ENCODE data around the gene BANP.
"Not testable (repeated sequence)": the region's sequence is repeated elsewhere in the genome, so short reads cannot be mapped to it uniquely, and the experiment has no call there.

The BANP gene

GRCh38 chr16:88008840-88009239, 57.6 kb downstream of the BANP start:
- H3K9me3 ChIP-seq = no peaks in the 10 kb centered on the region
- no peak overlapping the region for H3K4me3 ChIP-seq
- 0 out of 2 replicates have a peak, but pooled peaks cover 12% of the 10 kb centered on the region for H3K36me3 ChIP-seq (replicated peaks)
- H3K4me1 ChIP-seq = peaks cover 10% of the 10 kb centered on the region
- DNase-seq (ENCODE audit: low spot score in 2 of 2) = no peak
- H3K27me3 ChIP-seq (ENCODE audit: low read depth) = no peaks in the 10 kb centered on the region
- in situ Hi-C loops (cut with MboI; ENCODE audit: low sequenced_read_pairs) = no loop called here

GRCh38 chr16:88009563-88010342, 58.5 kb downstream of the BANP start:
- Histone ChIP-seq H3K4me1 (peaks cover 10% of the 10 kb centered on the region), H3K36me3 (replicated peaks) (0 out of 2 replicates have a peak, but pooled peaks cover 12% of the 10 kb centered on the region), H3K9me3 (no peaks in the 10 kb centered on the region), H3K4me3 (no peak overlapping the region), H3K27me3 (ENCODE audit: low read depth) (no peaks in the 10 kb centered on the region)
- in situ Hi-C loops (cut with MboI; ENCODE audit: low sequenced_read_pairs) = no loop called here
- DNase-seq (ENCODE audit: low spot score in 2 of 2) = peak; percentile 49 to 99

GRCh38 chr16:88010343-88010967, 59.2 kb downstream of the BANP start:
- Histone ChIP-seq H3K27me3 (ENCODE audit: low read depth) (no peaks in the 10 kb centered on the region), H3K4me1 (peaks cover 10% of the 10 kb centered on the region), H3K36me3 (replicated peaks) (0 out of 2 replicates have a peak, but pooled peaks cover 12% of the 10 kb centered on the region), H3K4me3 (no peak overlapping the region), H3K9me3 (no peaks in the 10 kb centered on the region)
- DNase-seq (ENCODE audit: low spot score in 2 of 2) = no peak
- in situ Hi-C loops (cut with MboI; ENCODE audit: low sequenced_read_pairs) = no loop called here

GRCh38 chr16:88010968-88011483, 59.8 kb downstream of the BANP start:
- Histone ChIP-seq H3K4me1 (peaks cover 10% of the 10 kb centered on the region), H3K36me3 (replicated peaks) (0 out of 2 replicates have a peak, but pooled peaks cover 9% of the 10 kb centered on the region), H3K27me3 (ENCODE audit: low read depth) (no peaks in the 10 kb centered on the region), H3K4me3 (no peak overlapping the region), H3K9me3 (no peaks in the 10 kb centered on the region)
- no peak for DNase-seq (ENCODE audit: low spot score in 2 of 2)
- in situ Hi-C loops (cut with MboI; ENCODE audit: low sequenced_read_pairs) = no loop called here

GRCh38 chr16:88012360-88012759, 61.1 kb downstream of the BANP start:
- in situ Hi-C loops (cut with MboI; ENCODE audit: low sequenced_read_pairs) = no loop called here
- H3K27me3 ChIP-seq (ENCODE audit: low read depth) = no peaks in the 10 kb centered on the region
- H3K9me3 ChIP-seq = no peaks in the 10 kb centered on the region
- no peak for DNase-seq (ENCODE audit: low spot score in 2 of 2)
- H3K4me1 ChIP-seq = peaks cover 10% of the 10 kb centered on the region
- no peak overlapping the region for H3K4me3 ChIP-seq
- H3K36me3 ChIP-seq (replicated peaks) = 0 out of 2 replicates have a peak, but pooled peaks cover 7% of the 10 kb centered on the region

- H3K9me3 ChIP-seq = no peaks in the 10 kb centered on the region
- in situ Hi-C loops (cut with MboI; ENCODE audit: low sequenced_read_pairs) = no loop called here
- H3K36me3 ChIP-seq (replicated peaks) = 0 out of 2 replicates have a peak, but pooled peaks cover 2% of the 10 kb centered on the region
- peaks cover 10% of the 10 kb centered on the region for H3K4me1 ChIP-seq
- H3K4me3 ChIP-seq = no peak overlapping the region
- DNase-seq (ENCODE audit: low spot score in 2 of 2) = no peak
- H3K27me3 ChIP-seq (ENCODE audit: low read depth) = no peaks in the 10 kb centered on the region
These were observed 61.9 kb downstream of the BANP start for GRCh38 chr16:88013091-88013609.

- H3K4me3 ChIP-seq = no peak overlapping the region
- no peak for DNase-seq (ENCODE audit: low spot score in 2 of 2)
- in situ Hi-C loops (cut with MboI; ENCODE audit: low sequenced_read_pairs) = no loop called here
These were observed 62.6 kb downstream of the BANP start for GRCh38 chr16:88013766-88014251.

GRCh38 chr16:88014252-88014781, 63.1 kb downstream of the BANP start:
- Histone ChIP-seq H3K4me1 (peaks cover 3% of the 10 kb centered on the region), H3K9me3 (no peaks in the 10 kb centered on the region), H3K36me3 (replicated peaks) (no peaks in the 10 kb centered on the region), H3K4me3 (no peak overlapping the region), H3K27me3 (ENCODE audit: low read depth) (no peaks in the 10 kb centered on the region)
- no peak for DNase-seq (ENCODE audit: low spot score in 2 of 2)
- in situ Hi-C loops (cut with MboI; ENCODE audit: low sequenced_read_pairs) = no loop called here

More at GRCh38 chr16:88013766-88014251, 62.6 kb downstream of the BANP start:
- Histone ChIP-seq H3K36me3 (replicated peaks) (no peaks in the 10 kb centered on the region), H3K9me3 (no peaks in the 10 kb centered on the region), H3K4me1 (peaks cover 9% of the 10 kb centered on the region), H3K27me3 (ENCODE audit: low read depth) (no peaks in the 10 kb centered on the region)

- Histone ChIP-seq H3K4me1 (no peaks in the 10 kb centered on the region), H3K9me3 (no peaks in the 10 kb centered on the region), H3K36me3 (replicated peaks) (no peaks in the 10 kb centered on the region), H3K27me3 (ENCODE audit: low read depth) (no peaks in the 10 kb centered on the region), H3K4me3 (no peak overlapping the region)
- in situ Hi-C loops (cut with MboI; ENCODE audit: low sequenced_read_pairs) = no loop called here
- no peak for DNase-seq (ENCODE audit: low spot score in 2 of 2)
These were observed 63.9 kb downstream of the BANP start for GRCh38 chr16:88014954-88015805.

- in situ Hi-C loops (cut with MboI; ENCODE audit: low sequenced_read_pairs) = no loop called here
- Histone ChIP-seq H3K4me1 (no peaks in the 10 kb centered on the region), H3K4me3 (no peak overlapping the region), H3K36me3 (replicated peaks) (no peaks in the 10 kb centered on the region), H3K27me3 (ENCODE audit: low read depth) (no peaks in the 10 kb centered on the region), H3K9me3 (no peaks in the 10 kb centered on the region)
- DNase-seq (ENCODE audit: low spot score in 2 of 2) = no peak
These were observed 64.5 kb downstream of the BANP start for GRCh38 chr16:88015806-88016140.

- DNase-seq (ENCODE audit: low spot score in 2 of 2); H3K36me3 ChIP-seq (replicated peaks); H3K4me3 ChIP-seq; H3K9me3 ChIP-seq; H3K27me3 ChIP-seq (ENCODE audit: low read depth); H3K4me1 ChIP-seq; in situ Hi-C loops (cut with MboI; ENCODE audit: low sequenced_read_pairs): not testable (repeated sequence)
These were observed 65.2 kb downstream of the BANP start for GRCh38 chr16:88016386-88016785.

GRCh38 chr16:88016964-88017363, 65.7 kb downstream of the BANP start:
- Histone ChIP-seq H3K4me1 (no peaks in the 10 kb centered on the region), H3K4me3 (no peak overlapping the region), H3K9me3 (no peaks in the 10 kb centered on the region), H3K36me3 (replicated peaks) (no peaks in the 10 kb centered on the region), H3K27me3 (ENCODE audit: low read depth) (no peaks in the 10 kb centered on the region)
- in situ Hi-C loops (cut with MboI; ENCODE audit: low sequenced_read_pairs) = no loop called here
- DNase-seq (ENCODE audit: low spot score in 2 of 2) = no peak

- in situ Hi-C loops (cut with MboI; ENCODE audit: low sequenced_read_pairs) = no loop called here
- Histone ChIP-seq H3K27me3 (ENCODE audit: low read depth) (no peaks in the 10 kb centered on the region), H3K36me3 (replicated peaks) (no peaks in the 10 kb centered on the region), H3K4me1 (no peaks in the 10 kb centered on the region), H3K4me3 (no peak overlapping the region), H3K9me3 (no peaks in the 10 kb centered on the region)
- no peak for DNase-seq (ENCODE audit: low spot score in 2 of 2)
These were observed 66.4 kb downstream of the BANP start for GRCh38 chr16:88017587-88018101.

All from HAP-1 (cell line).